IPS DF 4.7 (cell line): ENCODE results near the gene TMEM270.
"Not testable (repeated sequence)": the region's sequence is repeated elsewhere in the genome, so short reads cannot be mapped to it uniquely, and the experiment has no call there.

ENCODE experiments used
- DNase-seq: peaks from one replicate; pipeline ENCODE4 v3.0.0-alpha.2; 2013; ENCODE audit warnings: low spot score; ENCODE audit errors: extremely low read depth

TMEM270 gene, protein sequence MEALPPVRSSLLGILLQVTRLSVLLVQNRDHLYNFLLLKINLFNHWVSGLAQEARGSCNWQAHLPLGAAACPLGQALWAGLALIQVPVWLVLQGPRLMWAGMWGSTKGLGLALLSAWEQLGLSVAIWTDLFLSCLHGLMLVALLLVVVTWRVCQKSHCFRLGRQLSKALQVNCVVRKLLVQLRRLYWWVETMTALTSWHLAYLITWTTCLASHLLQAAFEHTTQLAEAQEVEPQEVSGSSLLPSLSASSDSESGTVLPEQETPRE

DNA sequence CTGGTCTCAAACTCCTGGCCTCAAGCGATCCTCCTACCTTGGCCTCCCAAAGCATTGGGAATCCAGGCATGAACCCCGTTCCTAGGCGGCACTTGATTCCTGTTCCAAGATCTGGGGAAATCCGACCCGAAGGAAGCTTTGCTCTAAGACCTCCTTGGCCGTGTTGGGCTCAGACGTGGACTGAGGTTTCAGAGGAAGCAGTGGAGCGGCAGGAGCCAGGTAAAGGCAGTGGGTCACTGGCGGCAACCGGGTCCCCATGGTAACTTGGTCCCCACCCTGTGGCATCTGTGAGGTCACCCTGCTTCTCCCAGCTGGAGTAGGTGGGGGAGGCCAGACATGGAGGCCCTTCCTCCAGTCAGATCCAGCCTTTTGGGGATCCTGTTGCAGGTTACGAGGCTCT is at the start of gene TMEM270:
TMEM270 (plus strand) TSS at position 301 of the 400 bp plus-strand sequence; CDS start at position 337, 36 bp downstream.
- DNase-seq: no peak

DNA sequence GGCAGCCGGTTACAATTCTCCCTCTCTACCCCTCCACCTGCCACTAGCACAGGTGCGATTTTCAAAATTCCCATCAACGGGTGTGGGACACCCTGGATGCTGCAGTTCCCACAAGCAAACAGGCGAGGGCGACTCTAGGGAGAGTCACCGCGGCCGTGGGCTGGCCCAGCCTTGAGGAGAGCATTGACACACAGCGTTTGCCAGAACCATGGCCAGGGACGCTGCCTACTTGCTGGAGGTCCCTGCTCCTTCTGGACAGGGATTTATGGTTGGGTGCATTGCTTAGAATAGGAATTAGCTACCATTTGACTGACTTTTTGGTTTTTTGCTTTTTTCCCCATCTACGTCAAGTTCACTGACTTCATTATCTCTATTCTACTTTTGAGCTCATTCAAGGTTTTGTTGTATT is 49.2 kb upstream of the TMEM270 start:
- DNase-seq: no peak

DNA sequence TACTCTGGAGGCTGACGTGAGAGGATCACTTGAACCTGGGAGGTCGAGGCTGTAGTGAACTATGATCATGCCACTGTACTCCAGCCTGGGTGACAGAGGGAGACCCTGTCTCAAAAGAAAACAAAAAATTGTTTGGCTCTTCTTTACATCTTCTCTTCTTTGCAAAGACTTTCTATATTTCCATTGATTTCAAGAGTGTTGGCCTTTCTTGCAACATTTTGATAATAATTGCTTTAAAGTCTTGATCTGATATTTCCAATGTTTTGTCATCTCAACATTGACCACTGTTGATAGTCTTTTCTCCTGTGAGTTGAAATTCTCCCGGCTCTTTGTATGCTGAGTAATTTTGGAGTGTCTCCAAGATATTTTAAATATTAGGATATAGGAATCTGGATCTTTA is 48.0 kb upstream of the TMEM270 start:
- DNase-seq: no peak

DNA sequence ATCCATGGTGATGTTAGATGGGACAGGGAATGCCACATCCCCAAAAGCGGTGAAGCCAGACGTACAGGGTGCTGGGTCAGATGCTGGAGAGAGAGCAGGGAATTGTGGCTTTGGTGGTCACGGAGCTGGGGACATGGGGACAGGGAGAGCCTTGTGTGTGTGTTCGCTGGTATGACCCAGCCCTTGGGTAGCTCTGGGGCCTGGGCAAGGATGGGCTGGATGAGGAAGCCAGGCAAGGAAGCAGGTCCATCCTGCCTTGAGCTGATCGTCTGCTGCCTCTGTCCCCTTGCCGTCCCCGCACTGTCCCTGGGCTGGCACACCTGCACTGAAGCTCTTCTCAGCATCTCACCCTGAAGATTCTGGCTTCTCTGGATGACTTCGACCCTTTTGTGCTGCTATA is 45.5 kb upstream of the TMEM270 start:
- DNase-seq: no peak

DNA sequence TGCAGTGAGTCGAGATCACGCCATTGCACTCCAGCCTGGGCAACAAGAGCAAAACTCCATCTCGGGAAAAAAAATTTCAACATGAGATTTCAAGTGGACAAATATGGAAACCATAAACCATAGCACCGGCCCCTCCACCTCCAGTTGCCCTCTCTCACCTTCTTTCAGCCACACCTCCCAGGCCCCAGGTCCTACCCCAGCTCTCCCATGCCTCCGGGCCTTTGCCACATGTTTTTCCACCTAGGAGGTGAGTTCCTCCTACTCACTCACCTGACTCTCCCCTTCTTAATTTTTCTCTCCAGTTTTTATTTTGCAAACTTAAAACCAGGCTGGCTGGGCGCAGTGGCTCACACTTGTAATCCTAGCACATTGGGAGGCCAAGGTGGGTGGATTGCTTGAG is 43.8 kb upstream of the TMEM270 start:
- no peak for DNase-seq

DNA sequence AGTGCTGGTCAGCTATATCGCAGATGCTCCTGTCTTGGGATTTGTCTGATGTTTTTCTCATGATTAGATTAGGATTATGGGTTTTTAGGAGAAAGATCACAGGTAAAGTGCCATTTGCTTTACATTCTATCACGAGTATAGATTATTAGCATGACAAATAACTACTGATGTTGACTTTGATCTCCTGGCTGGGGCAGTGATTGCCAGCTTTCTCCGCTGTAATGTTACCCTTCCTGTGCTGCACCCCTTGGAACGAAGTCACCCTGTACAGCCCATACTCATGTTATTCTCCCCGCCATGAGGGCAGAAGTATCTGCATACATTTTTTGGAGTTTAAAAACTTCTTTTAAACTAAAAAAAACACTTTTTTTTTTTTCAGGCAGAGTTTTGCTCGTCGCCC is 40.9 kb upstream of the TMEM270 start:
- no peak for DNase-seq

DNA sequence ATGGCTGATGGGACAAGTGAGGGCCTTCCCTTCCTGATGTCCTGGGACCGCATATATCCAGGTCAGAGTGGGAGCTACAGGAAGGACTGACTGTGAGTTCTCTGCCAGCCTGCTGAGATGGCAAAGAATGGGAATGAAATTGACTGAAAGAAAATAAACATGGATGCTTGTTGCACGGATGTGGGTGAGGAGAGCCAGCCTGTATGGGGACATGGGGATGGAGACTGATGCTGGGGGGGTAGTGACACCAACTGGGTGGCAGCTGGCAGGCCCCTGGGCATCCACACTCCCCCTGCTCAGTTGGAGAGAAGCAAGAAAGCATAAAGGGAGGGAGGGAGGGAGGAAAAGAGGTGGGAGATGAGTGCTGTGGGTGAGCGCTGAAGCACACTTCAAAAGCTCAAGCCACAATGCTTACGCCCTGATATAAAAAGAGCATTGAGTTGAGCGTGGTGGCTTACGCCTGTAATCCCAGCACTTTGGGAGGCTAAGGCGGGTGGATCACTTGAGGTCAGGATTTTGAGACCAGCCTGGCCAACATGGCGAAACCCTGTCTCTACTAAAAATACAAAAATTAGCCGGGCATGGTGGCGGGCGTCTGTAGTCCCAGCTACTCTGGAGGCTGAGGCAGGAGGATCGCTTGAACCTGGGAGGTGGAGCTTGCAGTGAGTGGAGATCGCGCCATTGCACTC is 39.2 kb upstream of the TMEM270 start:
- DNase-seq: not testable (repeated sequence)

DNA sequence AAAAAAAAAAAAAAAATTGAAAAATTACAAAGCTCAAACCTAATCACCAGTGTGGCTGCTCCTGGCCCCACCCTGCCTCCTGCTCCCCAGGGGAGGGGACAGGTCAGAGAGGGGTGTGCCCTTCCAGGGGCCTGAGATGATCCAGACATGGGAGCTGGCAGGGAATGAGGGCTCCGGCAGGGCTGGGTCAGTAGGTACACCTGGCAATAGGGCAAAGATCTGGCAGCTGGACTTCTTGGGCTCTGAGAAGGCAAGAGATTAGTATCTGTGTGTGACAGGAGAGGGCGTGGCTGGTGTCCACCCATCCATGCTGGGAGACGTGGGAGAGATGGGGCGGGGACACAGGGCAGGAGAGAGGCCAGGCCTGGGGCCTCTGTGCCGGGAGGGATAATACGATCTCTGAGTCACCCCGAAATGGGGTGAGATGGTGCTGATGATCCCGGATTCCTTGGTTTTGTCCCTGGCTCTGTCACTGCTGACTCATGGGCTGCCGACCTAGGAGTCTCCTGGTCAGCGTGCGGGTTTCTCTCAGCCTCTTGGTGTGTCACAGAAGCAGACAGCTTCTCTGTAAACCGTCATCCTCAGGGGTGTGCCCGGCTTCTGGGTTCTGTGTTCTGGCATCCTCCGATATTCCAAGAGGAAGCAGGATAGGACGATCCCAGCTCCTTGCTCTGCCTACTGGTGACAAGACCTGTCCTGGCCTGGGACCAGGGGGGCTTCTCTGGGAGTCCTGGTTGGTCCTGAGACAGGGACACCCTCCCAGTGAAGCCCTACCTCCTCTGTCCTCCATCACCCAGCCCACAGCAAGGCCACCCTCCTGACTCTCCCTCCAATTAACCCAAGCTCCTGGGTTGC is 38.4 kb upstream of the TMEM270 start:
- DNase-seq: no peak

DNA sequence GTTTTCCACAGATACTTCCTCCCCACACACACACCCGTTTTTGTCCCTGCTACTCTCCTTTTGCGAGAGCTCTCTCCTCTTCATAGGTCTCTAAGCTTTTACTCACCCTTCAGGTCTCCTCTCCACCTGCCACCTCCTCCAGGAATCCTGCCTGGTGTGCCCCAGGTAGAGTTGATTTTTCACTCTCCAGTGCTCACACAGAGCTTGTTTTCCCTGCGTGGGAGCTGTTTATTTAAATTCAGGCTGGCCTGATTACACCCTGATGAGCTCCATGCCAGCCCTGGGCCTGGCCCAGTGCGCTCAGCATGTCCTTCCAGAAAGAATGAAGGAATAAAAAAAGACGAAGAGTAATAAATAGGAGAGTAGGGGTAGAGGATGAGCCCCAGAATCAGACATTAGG is 37.7 kb upstream of the TMEM270 start:
- DNase-seq: no peak

DNA sequence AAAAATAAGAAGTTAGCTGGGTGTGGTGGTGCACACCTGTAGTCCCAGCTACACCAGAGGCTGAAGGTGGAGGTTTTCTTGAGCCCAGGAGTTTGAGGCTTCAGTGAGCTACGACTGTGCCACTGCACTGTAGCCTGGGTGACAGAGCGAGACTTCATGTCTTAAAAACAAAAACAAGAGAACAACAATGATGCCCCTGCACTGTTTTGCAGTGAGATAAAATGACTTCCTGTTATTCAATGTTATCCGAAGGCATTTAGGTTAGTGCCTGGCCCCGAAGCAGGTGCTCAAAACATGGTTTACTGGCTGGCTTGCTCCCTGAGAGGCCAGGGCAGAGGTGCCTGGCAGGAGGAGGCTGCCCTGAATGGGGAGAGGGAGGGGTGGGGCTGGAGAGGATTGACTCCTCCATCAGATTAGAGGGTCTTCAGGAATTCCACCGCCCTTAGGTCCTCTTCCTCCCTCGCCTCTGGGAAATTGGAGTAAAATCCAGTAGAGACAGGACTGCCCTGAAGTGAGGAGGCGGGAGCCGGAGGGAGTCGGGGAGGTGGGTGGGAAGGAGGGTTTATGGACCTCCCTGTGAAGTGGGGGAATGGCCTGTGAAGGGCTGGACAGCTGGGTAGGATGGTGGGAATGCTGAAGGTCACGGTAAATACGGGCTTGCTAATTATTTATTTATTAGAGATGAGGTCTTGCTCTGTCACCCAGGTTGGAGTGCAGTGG is 36.9 kb upstream of the TMEM270 start:
- DNase-seq: no peak

DNA sequence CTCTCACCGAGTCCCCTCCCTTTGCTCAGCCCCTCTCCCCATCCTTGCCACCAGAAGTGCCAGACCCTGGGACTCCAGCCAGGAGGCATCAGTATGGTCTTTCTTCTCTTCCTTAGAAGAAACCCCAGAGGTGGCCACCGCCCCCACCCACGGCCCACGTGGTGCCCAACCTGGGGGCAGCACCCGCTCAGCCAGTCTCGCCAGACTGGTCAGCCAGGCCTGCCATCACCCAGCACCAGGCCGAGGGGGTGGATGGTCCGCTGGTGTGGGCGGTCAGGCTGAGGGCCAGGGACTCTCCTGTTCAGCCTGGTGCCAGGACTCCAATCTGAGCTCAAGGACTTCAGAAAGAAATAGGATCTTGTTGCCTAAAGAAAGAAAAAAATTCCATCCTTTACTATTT is 36.0 kb upstream of the TMEM270 start:
- DNase-seq: no peak

DNA sequence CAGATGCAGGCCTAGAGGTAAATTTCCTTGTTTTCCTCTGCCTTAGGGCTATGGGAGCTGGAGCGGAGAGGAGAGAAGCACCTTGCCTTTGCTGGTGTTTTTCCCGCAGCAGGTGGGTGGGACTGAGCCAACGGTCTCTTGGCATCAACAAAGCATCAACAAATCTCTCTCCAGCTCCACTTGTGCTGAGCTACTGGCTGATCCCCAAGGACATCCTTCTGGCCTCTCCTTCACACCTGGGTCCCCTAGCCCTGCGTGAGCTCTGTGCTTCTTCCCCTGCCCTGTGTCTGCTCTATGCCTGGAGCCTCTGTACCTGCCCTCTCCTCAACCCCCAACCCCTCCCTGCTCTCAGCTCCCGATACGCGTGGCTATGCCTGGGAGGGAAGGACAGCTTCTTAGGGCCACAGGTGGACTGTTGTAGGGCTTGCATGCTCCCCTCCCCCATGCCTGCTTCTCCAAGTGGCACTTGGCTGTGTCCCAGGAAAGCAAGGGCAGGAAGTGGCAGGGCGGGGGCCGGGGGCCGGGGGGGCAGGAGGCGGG is 33.3 kb upstream of the TMEM270 start:
- no peak for DNase-seq

DNA sequence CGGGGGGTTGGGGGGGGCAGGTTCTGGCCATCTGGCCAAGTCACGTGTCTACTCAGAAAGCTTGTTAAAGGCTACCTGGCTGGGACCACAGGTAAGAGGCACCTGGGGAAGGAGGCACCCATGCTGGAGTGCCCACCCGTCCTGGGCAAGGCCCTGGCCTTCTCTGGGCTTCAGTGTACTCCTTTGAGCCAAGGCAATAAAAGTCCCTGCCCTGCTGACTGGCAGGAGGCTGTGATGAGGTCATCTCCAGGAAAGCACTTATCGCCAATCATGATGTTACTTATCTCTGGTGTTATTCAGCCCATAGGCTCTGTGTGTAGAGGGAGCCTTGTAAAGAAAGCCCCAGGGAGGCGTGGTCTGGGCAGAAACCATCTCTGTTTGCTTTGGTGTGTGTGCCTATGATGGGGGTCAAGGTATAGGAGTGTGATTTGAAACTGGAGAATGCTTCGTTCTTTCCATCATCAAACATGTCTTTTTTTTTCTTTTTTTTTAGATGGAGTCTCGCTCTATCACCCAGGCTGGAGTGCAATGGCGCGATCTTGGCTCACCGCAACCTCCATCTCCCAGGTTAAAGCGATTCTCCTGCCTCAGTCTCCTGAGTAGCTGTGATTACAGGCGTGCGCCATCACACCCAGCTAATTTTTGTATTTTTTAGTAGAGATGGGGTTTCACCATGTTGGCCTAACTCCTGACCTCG is 32.7 kb upstream of the TMEM270 start:
- DNase-seq: no peak

DNA sequence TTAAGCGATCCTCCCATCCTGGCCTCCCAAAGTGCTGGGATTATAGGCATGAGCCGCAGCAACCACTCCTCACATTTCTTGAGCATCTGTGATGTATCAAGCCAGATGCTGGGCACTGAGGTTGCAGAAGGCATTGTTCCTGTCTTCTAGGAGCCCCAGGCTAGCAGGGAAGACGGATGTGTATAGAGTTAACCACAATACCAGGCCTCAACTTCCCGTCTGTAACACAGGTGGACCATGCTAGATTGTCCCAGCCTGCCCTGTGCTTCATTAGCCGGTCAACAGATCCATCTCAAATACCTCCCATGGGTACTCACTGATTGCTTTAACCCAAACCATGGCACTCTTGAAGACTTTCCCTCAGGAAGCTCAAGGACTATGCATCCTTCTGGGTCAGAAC is 32.0 kb upstream of the TMEM270 start:
- no peak for DNase-seq

DNA sequence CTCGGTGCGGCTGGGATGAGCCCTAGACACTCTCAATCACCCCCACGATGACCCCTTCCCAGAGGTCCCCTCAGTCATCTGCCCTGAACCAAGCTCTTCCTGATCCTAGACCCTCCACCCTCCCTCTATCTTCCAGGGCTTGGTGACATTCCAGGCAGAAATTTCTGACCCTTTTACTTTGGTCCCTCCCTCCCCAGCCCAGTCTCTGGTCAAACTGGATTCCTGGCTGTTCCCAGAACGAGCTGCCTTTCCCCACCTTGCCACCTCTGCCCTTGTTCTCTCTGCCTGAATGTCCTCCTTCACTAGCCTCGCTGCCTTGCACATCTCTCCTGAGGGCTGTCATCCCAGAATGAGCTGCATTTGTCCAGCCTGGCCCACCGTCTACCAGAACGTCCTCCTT is 31.5 kb upstream of the TMEM270 start:
- DNase-seq: no peak

DNA sequence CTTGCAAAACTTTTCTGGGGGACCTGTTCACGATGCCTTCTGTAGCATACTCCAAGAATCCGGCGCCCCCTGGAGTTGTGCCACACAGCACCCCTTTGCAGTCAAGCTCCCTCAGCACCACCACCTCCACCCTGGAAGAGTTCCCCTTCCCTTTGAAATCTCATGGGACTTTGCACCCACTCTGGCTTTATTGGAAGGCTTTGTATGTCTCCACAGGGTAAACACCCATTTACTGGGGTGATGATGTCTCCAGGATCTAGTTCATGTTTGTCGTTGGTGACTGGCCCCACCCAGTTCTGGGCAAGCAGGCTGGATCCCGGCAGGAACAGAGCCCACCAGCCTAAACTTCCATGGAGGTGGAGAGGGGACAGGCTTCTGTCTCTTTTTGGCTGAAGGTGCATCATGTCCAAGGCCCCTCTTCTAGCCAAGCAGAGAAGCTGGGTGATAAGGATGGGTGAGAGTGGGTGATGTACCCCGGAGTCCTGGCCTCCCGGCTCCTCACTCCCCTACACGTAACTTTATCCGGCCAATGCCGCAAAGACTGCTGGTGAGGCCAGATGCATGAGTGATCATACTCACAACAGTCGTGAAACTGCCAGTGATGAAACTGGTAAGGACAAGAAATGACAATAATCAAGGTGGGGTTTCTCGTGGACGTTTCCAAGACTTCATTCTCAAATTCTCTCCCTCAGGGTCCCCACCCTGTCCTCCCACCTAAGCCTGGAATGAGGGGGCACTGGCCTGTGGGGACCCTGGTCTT is 30.9 kb upstream of the TMEM270 start:
- DNase-seq: no peak

DNA sequence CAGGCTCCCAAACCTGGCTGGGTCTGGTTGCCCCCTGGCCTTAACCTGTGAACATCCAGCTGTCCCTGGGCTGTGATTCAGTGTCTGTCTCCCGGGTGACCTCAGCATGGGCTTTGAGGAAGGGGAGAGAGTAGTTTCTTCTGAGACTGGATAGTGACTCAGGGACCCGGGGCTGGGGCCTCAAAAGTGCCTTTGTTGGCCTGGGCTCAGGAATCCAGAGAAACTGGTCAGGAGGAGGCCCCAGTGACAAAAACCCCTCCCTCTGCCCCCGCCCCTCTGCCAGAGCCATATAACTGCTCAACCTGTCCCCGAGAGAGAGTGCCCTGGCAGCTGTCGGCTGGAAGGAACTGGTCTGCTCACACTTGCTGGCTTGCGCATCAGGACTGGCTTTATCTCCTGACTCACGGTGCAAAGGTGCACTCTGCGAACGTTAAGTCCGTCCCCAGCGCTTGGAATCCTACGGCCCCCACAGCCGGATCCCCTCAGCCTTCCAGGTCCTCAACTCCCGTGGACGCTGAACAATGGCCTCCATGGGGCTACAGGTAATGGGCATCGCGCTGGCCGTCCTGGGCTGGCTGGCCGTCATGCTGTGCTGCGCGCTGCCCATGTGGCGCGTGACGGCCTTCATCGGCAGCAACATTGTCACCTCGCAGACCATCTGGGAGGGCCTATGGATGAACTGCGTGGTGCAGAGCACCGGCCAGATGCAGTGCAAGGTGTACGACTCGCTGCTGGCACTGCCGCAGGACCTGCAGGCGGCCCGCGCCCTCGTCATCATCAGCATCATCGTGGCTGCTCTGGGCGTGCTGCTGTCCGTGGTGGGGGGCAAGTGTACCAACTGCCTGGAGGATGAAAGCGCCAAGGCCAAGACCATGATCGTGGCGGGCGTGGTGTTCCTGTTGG is 30.0 kb upstream of the TMEM270 start, which contains the start of gene CLDN4:
CLDN4 (plus strand) TSS at position 316 of the 903 bp plus-strand sequence; CDS start at position 522, 206 bp downstream.
- DNase-seq: no peak

DNA sequence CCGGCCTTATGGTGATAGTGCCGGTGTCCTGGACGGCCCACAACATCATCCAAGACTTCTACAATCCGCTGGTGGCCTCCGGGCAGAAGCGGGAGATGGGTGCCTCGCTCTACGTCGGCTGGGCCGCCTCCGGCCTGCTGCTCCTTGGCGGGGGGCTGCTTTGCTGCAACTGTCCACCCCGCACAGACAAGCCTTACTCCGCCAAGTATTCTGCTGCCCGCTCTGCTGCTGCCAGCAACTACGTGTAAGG is 29.4 kb upstream of the TMEM270 start:
- DNase-seq: no peak
